ENCODE data around the gene PNP.

DNA sequence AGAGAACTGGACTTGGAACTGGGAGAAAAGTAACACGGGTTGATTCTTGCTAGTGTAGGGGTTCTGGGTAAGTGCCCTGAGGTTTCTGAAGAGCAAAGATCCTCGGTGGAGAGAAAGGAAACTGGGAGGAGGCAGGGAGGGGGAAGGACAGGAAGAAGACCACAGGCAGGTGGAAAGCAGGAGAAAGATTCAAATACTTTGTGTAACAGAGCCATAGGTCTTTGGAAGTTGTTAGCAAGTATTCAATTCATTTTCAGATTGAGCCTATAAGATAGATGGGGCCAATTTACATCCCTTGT is 1.3 kb downstream of the PNP start:
- TF ChIP-seq, protein P1, sequence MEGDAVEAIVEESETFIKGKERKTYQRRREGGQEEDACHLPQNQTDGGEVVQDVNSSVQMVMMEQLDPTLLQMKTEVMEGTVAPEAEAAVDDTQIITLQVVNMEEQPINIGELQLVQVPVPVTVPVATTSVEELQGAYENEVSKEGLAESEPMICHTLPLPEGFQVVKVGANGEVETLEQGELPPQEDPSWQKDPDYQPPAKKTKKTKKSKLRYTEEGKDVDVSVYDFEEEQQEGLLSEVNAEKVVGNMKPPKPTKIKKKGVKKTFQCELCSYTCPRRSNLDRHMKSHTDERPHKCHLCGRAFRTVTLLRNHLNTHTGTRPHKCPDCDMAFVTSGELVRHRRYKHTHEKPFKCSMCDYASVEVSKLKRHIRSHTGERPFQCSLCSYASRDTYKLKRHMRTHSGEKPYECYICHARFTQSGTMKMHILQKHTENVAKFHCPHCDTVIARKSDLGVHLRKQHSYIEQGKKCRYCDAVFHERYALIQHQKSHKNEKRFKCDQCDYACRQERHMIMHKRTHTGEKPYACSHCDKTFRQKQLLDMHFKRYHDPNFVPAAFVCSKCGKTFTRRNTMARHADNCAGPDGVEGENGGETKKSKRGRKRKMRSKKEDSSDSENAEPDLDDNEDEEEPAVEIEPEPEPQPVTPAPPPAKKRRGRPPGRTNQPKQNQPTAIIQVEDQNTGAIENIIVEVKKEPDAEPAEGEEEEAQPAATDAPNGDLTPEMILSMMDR (conservative IDR thresholded peaks at IDR 0.05 in 1 of 2, IDR thresholded peaks at IDR 0.05 in 1 of 2; ENCODE audit: low read depth in 1 of 2, low read length in 2 of 2): no peak
- TF ChIP-seq EZH2 (IDR thresholded peaks at IDR 0.05; ENCODE audit: low read length, missing control alignments): no peak

Data from fibroblast of lung (primary cell).